Measurements from ENCODE around the gene CCDC106.

Gene CCDC106

DNA sequence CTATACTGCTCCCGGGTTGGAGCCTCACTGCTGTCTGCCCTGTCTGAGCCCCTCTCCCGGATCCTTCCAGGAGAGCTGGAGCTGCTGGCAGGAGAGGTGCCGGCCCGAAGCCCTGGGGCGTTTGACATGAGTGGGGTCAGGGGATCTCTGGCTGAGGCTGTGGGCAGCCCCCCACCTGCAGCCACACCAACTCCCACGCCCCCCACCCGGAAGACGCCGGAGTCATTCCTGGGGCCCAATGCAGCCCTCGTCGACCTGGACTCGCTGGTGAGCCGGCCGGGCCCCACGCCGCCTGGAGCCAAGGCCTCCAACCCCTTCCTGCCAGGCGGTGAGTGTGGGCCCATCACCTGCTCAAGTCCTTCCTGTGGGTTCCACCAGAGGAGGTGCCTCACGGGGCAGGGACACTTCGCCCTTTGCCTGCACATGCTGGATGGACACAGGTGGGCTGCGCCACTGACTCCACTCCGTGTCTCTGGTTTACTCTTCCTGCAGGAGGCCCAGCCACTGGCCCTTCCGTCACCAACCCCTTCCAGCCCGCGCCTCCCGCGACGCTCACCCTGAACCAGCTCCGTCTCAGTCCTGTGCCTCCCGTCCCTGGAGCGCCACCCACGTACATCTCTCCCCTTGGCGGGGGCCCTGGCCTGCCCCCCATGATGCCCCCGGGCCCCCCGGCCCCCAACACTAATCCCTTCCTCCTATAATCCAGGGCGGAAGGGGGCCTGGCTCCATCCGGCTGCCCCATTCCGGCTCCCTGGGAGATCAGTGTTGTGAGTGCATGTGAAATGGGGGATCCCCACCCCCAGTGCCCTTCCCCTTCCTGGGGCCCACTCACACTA is 46.9 kb downstream of the CCDC106 start:
- Mint-ChIP-seq H3K9me3 (no peaks in the 10 kb centered on the region), H3K4me1 (ENCODE audit: low read depth in 2 of 2) (no peaks in the 10 kb centered on the region), H3K27ac (no peak overlapping the region), H3K4me3 (no peak overlapping the region), H3K36me3 (ENCODE audit: insufficient read depth) (peaks cover 40% of the 10 kb centered on the region), H3K27me3 (no peaks in the 10 kb centered on the region)
- no peak for ATAC-seq (replicated peaks)
- DNase-seq, result no peak

DNA sequence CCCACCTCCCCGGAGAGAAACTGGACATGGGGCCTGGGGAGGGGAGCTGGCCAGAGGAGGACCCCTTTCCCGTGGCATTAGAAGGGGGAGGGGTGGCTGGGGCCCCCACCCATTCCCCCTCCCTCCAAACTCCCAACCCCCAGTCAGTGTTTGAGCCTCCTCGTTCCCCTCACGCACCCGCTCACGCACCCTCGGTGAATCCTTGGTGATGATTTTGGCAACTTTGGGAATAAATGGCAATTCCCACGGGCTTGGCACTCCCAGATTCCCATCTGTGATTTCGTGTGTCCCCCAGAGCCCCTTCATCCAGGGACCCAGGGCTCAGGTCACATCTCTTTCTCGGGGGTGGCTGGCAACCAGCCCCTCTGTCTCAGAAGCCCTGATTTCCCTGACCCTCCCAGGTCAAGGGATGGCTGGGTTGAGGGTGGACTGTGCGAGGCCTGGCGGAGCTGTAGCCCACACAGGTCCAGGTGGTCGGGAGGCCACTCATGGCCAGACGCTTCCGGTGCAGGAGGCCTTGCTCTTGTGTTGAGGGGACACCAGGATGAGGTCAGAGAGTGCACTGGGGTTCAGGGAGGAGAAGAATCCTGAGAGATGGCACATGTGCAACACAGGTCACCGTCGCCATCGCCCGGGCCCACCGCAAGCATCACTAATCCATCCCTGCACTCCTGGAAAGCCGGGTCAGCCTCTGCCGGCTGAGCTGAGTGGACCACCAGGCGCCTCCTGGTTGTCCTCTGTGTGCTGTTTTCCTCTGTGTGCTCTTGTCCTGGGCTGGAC is 47.7 kb downstream of the CCDC106 start:
- H3K27ac Mint-ChIP-seq, result peak overlapping the region in 1 of 2 donors; percentile 53
- no peaks in the 10 kb centered on the region for H3K9me3 Mint-ChIP-seq
- H3K4me3 Mint-ChIP-seq, result no peak overlapping the region
- H3K27me3 Mint-ChIP-seq, result no peaks in the 10 kb centered on the region
- DNase-seq (no peak), ATAC-seq (replicated peaks) (no peak)
- peaks cover 45% of the 10 kb centered on the region for H3K36me3 Mint-ChIP-seq (ENCODE audit: insufficient read depth)
- no peaks in the 10 kb centered on the region for H3K4me1 Mint-ChIP-seq (ENCODE audit: low read depth in 2 of 2)

DNA sequence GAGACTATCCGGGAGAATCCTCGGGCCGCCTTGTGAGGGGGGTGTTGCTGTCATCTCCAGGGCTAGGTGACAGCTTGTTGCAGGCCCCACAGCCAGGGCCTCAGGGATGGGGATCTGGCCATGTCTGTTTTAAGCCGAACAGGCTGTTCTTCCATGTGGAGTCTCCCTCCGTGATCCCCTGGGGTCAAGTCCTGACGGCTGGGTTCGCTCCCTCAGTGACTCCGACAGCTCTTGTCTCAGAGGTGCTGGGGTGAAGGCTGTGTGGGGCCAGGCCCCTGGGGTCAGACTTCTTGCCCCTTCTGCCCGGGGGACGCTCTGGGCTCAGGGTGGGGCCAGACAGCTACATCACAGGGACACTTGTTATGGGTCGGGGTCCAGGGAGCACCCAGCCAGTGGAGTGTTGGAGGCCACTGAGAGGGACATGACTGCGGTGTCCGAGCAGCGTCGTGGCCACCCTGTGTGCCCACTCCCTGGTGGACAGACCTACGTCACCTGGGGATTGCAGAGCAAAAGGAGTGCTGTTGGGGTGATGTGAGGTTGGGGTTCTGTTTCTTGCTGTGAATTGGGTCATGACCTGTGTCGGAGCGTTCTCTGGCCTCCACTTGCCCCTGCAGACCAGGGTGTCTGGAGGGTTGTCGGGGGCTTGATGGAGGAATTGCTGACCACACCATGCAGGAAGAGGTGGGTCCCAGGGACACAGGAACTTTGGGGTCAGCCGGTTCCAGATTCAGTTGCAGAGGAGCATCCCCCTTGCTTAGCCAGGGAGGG is 48.5 kb downstream of the CCDC106 start:
- Mint-ChIP-seq H3K36me3 (ENCODE audit: insufficient read depth) (peaks cover 45% of the 10 kb centered on the region), H3K4me3 (no peak overlapping the region), H3K27me3 (no peaks in the 10 kb centered on the region), H3K4me1 (ENCODE audit: low read depth in 2 of 2) (no peaks in the 10 kb centered on the region), H3K27ac (peak overlapping the region in 1 of 2 donors; percentile 53), H3K9me3 (no peaks in the 10 kb centered on the region)
- DNase-seq (no peak), ATAC-seq (replicated peaks) (no peak)

DNA sequence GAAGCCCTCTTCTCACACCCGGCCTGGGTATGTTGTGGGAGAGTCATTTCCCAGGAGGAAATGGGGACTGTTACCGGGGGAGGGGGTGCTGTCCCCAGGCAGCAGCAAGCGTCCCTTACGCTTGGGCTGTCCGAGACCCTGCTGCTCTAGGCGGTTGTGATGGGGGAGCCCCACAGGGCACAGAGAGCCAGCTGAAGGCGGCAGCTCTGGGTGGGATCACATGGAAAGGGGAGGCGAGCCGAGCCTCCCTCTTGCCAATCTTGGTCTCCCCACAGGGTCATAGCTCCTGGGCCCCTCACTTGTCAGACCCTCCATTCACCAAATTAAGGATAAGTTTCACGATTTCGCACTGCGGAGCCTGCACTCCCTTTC is 49.0 kb downstream of the CCDC106 start:
- DNase-seq (no peak), ATAC-seq (replicated peaks) (no peak)
- Mint-ChIP-seq H3K27ac (no peak overlapping the region), H3K9me3 (no peaks in the 10 kb centered on the region), H3K4me1 (ENCODE audit: low read depth in 2 of 2) (no peaks in the 10 kb centered on the region), H3K36me3 (ENCODE audit: insufficient read depth) (peaks cover 45% of the 10 kb centered on the region), H3K27me3 (no peaks in the 10 kb centered on the region), H3K4me3 (no peak overlapping the region)

DNA sequence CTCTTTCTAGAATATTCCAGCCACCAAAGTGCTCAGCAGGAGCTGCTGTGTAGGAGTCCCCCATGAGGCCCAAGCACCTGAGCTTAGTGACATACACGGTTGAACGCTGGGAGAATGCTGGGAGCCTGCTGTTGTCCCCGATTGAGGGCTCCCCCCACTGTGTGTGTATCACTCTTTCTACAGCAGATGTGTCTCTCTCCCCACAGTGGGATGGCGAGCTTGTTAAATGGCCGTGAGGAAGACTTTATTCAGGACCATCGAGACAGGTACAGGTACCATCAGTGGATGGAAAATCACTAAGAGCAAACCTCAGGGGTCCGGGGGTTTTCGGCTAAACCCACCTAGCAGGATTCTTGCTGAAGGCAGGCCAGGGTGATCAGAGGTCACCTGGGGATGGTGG is 49.7 kb downstream of the CCDC106 start:
- Mint-ChIP-seq H3K4me3 (no peak overlapping the region), H3K9me3 (no peaks in the 10 kb centered on the region), H3K36me3 (ENCODE audit: insufficient read depth) (peaks cover 45% of the 10 kb centered on the region), H3K27ac (peak overlapping the region in 1 of 2 donors; percentile 53), H3K4me1 (ENCODE audit: low read depth in 2 of 2) (no peaks in the 10 kb centered on the region), H3K27me3 (no peaks in the 10 kb centered on the region)
- ATAC-seq (replicated peaks) (no peak), DNase-seq (no peak)

DNA sequence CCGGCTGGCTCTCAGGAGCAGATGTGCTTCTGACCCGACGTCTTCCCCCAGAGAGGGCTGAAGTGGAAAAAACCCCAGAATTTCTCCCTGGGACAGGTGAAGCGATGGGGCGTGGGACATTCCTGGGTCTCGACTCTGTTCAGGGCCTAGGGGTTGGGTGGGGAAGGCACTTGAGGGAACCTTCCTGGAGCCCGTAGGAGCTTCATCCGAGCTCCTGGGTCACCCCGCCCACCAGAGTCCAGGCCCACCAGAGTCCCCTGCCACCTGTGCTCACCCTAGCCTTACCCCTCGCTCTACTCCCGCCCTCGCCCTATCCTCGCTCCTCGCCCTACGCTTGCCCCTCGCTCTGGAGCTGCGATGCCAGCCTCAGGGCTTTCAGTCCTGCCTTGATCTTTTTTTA is 50.2 kb downstream of the CCDC106 start:
- H3K27me3 Mint-ChIP-seq, result no peaks in the 10 kb centered on the region
- no peak overlapping the region for H3K4me3 Mint-ChIP-seq
- H3K36me3 Mint-ChIP-seq (ENCODE audit: insufficient read depth), result peaks cover 43% of the 10 kb centered on the region
- H3K27ac Mint-ChIP-seq, result peak overlapping the region in 1 of 2 donors; percentile 53
- H3K9me3 Mint-ChIP-seq, result no peaks in the 10 kb centered on the region
- no peaks in the 10 kb centered on the region for H3K4me1 Mint-ChIP-seq (ENCODE audit: low read depth in 2 of 2)
- ATAC-seq (replicated peaks) (no peak), DNase-seq (no peak)

DNA sequence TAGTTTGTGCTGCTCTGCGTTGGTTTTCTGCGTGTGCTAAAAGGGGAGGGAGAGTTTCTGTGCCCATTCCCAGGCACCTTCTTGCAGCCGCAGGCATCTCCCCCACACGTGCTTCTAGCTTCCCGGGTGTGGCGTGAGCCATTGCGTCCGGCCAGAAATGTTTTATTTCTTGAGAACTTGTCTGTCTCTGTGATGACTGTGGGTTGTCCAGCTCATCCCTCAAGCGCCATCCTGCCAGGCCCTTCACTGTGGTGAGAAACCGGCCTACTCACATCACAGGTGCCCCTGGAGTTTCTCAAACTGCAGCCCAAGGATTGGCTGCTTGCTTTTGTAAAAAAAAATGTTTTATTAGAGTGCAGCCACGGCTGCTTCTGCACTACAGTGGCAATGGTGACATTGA is 51.2 kb downstream of the CCDC106 start:
- Mint-ChIP-seq H3K27me3 (no peaks in the 10 kb centered on the region), H3K4me1 (ENCODE audit: low read depth in 2 of 2) (peaks cover 0 to 2% of the 10 kb centered on the region in 2 donors), H3K4me3 (no peak overlapping the region), H3K36me3 (ENCODE audit: insufficient read depth) (peaks cover 33% of the 10 kb centered on the region), H3K27ac (no peak overlapping the region), H3K9me3 (no peaks in the 10 kb centered on the region)
- DNase-seq (no peak), ATAC-seq (replicated peaks) (no peak)

DNA sequence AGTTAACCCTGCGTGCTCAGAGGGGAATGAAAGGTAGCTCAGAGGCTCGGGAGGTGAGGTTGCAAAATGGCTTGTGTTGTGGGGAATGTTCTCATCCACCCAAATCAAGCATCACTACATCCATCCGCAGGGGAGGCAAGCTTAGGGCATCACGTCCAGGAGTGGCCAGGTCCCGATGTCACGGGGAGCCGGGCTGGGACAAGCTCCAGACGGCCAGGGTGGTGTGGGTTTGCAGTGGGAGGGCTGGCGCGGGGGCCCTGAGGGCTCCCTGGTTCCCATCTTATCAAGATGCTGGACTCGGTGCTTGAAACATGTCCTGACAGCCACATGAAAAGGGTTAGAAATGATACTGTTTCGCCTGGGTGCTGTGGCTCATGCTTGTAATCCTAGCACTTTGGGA is 52.8 kb downstream of the CCDC106 start:
- H3K27me3 Mint-ChIP-seq, result no peaks in the 10 kb centered on the region
- no peak for ATAC-seq (replicated peaks)
- H3K9me3 Mint-ChIP-seq, result no peaks in the 10 kb centered on the region
- H3K4me1 Mint-ChIP-seq (ENCODE audit: low read depth in 2 of 2), result peaks cover 0 to 2% of the 10 kb centered on the region in 2 donors
- H3K27ac Mint-ChIP-seq, result no peak overlapping the region
- no peak overlapping the region for H3K4me3 Mint-ChIP-seq
- peaks cover 20% of the 10 kb centered on the region for H3K36me3 Mint-ChIP-seq (ENCODE audit: insufficient read depth)
- DNase-seq, result no peak

DNA sequence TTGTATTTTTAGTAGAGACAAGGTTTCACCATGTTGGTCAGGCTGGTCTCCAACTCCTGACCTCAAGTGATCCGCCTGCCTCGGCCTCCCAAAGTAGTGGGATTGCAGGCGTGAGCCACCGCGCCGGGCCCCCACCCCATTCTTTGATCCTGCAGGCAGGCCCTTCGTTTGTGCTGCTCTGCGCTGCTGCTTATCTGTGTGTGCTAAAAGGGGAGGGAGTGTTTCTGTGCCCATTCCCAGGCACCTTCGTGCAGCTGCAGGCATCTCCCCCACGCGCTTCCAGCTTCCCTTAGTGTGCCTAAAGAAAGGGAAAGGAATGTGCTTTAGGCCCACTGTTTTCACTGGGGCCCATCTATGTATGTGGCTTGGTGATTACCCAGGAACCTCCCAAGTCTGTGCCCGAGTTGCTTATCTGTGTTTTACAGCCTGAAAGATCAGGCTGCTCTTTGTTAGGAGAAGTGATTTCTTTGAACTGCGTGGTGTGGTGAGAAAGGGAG is 54.2 kb downstream of the CCDC106 start:
- no peaks in the 10 kb centered on the region for H3K27me3 Mint-ChIP-seq
- DNase-seq (no peak), ATAC-seq (replicated peaks) (no peak)
- H3K4me1 Mint-ChIP-seq (ENCODE audit: low read depth in 2 of 2), result peaks cover 0 to 2% of the 10 kb centered on the region in 2 donors
- H3K4me3 Mint-ChIP-seq, result no peak overlapping the region
- no peaks in the 10 kb centered on the region for H3K9me3 Mint-ChIP-seq
- no peak overlapping the region for H3K27ac Mint-ChIP-seq
- peaks cover 8% of the 10 kb centered on the region for H3K36me3 Mint-ChIP-seq (ENCODE audit: insufficient read depth)

Data from effector memory CD8-positive, alpha-beta T cell (primary cell).